Measurements from ENCODE around the gene TMOD4. TPM values are rescaled to one million over a fixed set of nuclear protein-coding genes. Genes with fewer than 3 reads are reported as not detected.

Gene TMOD4
- total RNA-seq, 1 experiment from 2014 or later, result 0.79 TPM

GRCh38 chr1:151198254-151199127 is 22.7 kb upstream of the TMOD4 start, which contains the start of gene PIP5K1A (continued):
- no peak for TF ChIP-seq AFF4 (CRISPR knock-in tag; IDR thresholded peaks at IDR 0.05; ENCODE audit: borderline replicate concordance)
- TF ChIP-seq IRF1 (CRISPR knock-in tag; IDR thresholded peaks at IDR 0.05), result peak; percentile 66
- no peak for TF ChIP-seq AR (CRISPR knock-in tag; IDR thresholded peaks at IDR 0.05)
- no peak for TF ChIP-seq ZNF396 (CRISPR knock-in tag; IDR thresholded peaks at IDR 0.05; ENCODE audit: borderline replicate concordance)
- no peak for TF ChIP-seq PREB (CRISPR knock-in tag; IDR thresholded peaks at IDR 0.05; ENCODE audit: borderline replicate concordance)
- no peak for TF ChIP-seq NFATC4 (CRISPR knock-in tag; IDR thresholded peaks at IDR 0.05)
- no peak for TF ChIP-seq ZNF121 (CRISPR knock-in tag; IDR thresholded peaks at IDR 0.05)
- no peak for TF ChIP-seq GTF2I (CRISPR knock-in tag; conservative IDR thresholded peaks at IDR 0.05)
- TF ChIP-seq ZNF671 (CRISPR knock-in tag; IDR thresholded peaks at IDR 0.05), result no peak
- TF ChIP-seq STAT6 (CRISPR knock-in tag; conservative IDR thresholded peaks at IDR 0.05; ENCODE audit: low read depth), result no peak
- TF ChIP-seq USF1 (CRISPR knock-in tag; IDR thresholded peaks at IDR 0.05), result peak; percentile 98
- TF ChIP-seq FOXK1 (CRISPR knock-in tag; IDR thresholded peaks at IDR 0.05), result 0 out of 2 replicates have a peak, but pooled peaks have one; percentile 36
- no peak for TF ChIP-seq CREM (CRISPR knock-in tag; IDR thresholded peaks at IDR 0.05)
- TF ChIP-seq NFE2L1 (CRISPR knock-in tag; IDR thresholded peaks at IDR 0.05), result no peak
- TF ChIP-seq JUN (CRISPR knock-in tag; IDR thresholded peaks at IDR 0.05), result no peak
- TF ChIP-seq CBFB (CRISPR knock-in tag; IDR thresholded peaks at IDR 0.05; ENCODE audit: low read depth), result no peak
- no peak for TF ChIP-seq OVOL2 (CRISPR knock-in tag; IDR thresholded peaks at IDR 0.05; ENCODE audit: borderline replicate concordance)
- TF ChIP-seq MXD4 (CRISPR knock-in tag; IDR thresholded peaks at IDR 0.05; ENCODE audit: borderline replicate concordance), result no peak
- TF ChIP-seq CTCF (IDR thresholded peaks at IDR 0.05), result no peak
- no peak for TF ChIP-seq SMAD4 (CRISPR knock-in tag; IDR thresholded peaks at IDR 0.05)
- no peak for TF ChIP-seq TP53 (CRISPR knock-in tag; IDR thresholded peaks at IDR 0.05)
- no peak for TF ChIP-seq ZNF138 (CRISPR knock-in tag; conservative IDR thresholded peaks at IDR 0.05)
- no peak for TF ChIP-seq NR2C2 (CRISPR knock-in tag; IDR thresholded peaks at IDR 0.05)
- peak; percentile 62 for TF ChIP-seq NFYB (CRISPR knock-in tag; conservative IDR thresholded peaks at IDR 0.05; ENCODE audit: low read depth)
